ENCODE data around the gene FAM200B. TPM values are rescaled to one million over a fixed set of nuclear protein-coding genes. Genes with fewer than 3 reads are reported as not detected.

The FAM200B gene
- polyA plus RNA-seq, 2 of the 4 experiments (the other 2 are of a cell fraction), result 40.8 to 41.6 TPM

DNA sequence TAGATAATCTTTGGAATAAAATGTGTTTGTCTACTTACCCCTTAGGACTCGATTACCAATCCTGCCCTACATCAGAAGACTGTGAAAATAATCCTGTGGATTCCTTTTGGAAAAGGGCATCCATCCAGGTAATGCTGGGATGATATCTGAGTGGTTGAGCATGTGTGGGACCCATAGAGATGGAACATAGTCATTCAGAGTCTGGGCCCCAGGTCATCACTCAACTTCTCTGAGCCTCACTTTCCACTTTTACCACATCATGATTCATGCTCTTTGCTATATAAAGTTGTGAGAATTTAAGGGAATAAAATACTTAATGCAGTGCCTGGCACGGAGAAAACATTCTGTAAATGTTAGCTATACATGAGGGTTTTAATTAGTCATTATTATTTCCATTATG lies 30.1 kb downstream of the FAM200B start (continued):
- no peak for TF ChIP-seq TP53 (CRISPR knock-in tag; IDR thresholded peaks at IDR 0.05)

- POLR2A ChIA-PET, result no interaction called here
- Histone ChIP-seq H3K9me3 (no peaks in the 10 kb centered on the region), H3K27ac (no peak overlapping the region), H3K4me1 (no peaks in the 10 kb centered on the region), H3K4me2 (no peak overlapping the region), H3K4me3 (no peak overlapping the region)
- no peak for TF ChIP-seq ZC3H11A (IDR thresholded peaks at IDR 0.05)
- ATAC-seq (no peak), FAIRE-seq (no peak), DNase-seq (ENCODE audit: low read depth in 1 of 2, low spot score in 1 of 2) (no peak)
- WGBS (ENCODE audit: missing lambda C conversion rate), result 85% methylated on average over 1 of the region's 1 CpG
- CTCF ChIA-PET, result interaction anchor here (1.1 kb wide), 1 partner anchor 94 kb away, joined by 3 read pairs; no protein-coding TSS in a partner anchor
Observed at GRCh38 chr4:15712214-15712613, 30.6 kb downstream of the FAM200B start.

DNA sequence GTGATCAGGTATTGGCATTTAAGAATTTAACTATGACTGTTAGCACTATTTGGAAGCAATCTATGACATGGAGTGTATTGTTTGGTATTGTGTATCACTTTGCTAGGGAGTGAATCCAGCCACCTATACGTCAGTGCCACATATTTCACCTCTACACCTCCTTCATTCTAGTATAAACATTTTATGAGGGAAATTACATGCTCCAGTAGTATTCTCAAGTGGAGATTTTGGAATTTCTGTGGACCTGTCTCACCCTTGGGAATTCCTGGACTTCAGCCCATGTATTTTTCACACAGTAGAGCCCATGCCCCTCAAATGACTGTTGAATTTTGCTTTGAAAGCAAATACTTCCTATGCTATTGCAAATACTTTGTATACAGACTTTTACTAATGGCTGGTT lies 32.5 kb downstream of the FAM200B start:
- H3K4me1 ChIP-seq, result no peaks in the 10 kb centered on the region
- H3K4me2 ChIP-seq, result no peak overlapping the region
- no peak overlapping the region for H3K4me3 ChIP-seq
- no peak overlapping the region for H3K27ac ChIP-seq
- FAIRE-seq, result no peak
- no peak for TF ChIP-seq PBX3 (IDR thresholded peaks at IDR 0.05)
- TF ChIP-seq FOSB (CRISPR knock-in tag; IDR thresholded peaks at IDR 0.05), result no peak
- no peak for TF ChIP-seq BHLHE40 (IDR thresholded peaks at IDR 0.05; ENCODE audit: low read depth, low read length)
- TF ChIP-seq CEBPB (IDR thresholded peaks at IDR 0.05), result no peak
- TF ChIP-seq MAZ (IDR thresholded peaks at IDR 0.05; ENCODE audit: borderline replicate concordance, low read depth, low read length), result no peak
- no peak for DNase-seq (ENCODE audit: low read depth in 1 of 2, low spot score in 1 of 2)
- ChIA-PET POLR2A (no interaction called here), CTCF (no interaction called here)
- no peaks in the 10 kb centered on the region for H3K9me3 ChIP-seq
- 87% methylated on average over 1 of the region's 1 CpG for WGBS (ENCODE audit: missing lambda C conversion rate)
- ATAC-seq, result no peak

- WGBS (ENCODE audit: missing lambda C conversion rate), result 78% methylated on average over 8 of the region's 8 CpGs
- TF ChIP-seq JUNB (IDR thresholded peaks at IDR 0.05) (no peak), SMC3 (IDR thresholded peaks at IDR 0.05) (no peak), POLR2A (IDR thresholded peaks at IDR 0.05; ENCODE audit: low read length) (no peak), CTCF (IDR thresholded peaks at IDR 0.05) (no peak), MAZ (IDR thresholded peaks at IDR 0.05; ENCODE audit: borderline replicate concordance, low read depth, low read length) (no peak), RCOR1 (IDR thresholded peaks at IDR 0.05; ENCODE audit: low read depth, low read length) (no peak), EP300 (IDR thresholded peaks at IDR 0.05) (no peak), NR3C1 (IDR thresholded peaks at IDR 0.05) (no peak), HOXB13 (CRISPR knock-in tag; IDR thresholded peaks at IDR 0.05; ENCODE audit: low read depth) (no peak), CBX2 (IDR thresholded peaks at IDR 0.05; ENCODE audit: borderline replicate concordance, low read depth) (no peak), MYC (IDR thresholded peaks at IDR 0.05; ENCODE audit: borderline replicate concordance, low read length) (no peak), ESRRA (IDR thresholded peaks at IDR 0.05; ENCODE audit: borderline replicate concordance, low read length) (no peak), CBX8 (IDR thresholded peaks at IDR 0.05) (no peak), JUN (IDR thresholded peaks at IDR 0.05) (no peak), FOSL2 (IDR thresholded peaks at IDR 0.05) (no peak), FOSL2 (CRISPR knock-in tag; IDR thresholded peaks at IDR 0.05) (no peak), ZC3H11A (IDR thresholded peaks at IDR 0.05) (no peak)
- TF ChIP-seq, protein P1, sequence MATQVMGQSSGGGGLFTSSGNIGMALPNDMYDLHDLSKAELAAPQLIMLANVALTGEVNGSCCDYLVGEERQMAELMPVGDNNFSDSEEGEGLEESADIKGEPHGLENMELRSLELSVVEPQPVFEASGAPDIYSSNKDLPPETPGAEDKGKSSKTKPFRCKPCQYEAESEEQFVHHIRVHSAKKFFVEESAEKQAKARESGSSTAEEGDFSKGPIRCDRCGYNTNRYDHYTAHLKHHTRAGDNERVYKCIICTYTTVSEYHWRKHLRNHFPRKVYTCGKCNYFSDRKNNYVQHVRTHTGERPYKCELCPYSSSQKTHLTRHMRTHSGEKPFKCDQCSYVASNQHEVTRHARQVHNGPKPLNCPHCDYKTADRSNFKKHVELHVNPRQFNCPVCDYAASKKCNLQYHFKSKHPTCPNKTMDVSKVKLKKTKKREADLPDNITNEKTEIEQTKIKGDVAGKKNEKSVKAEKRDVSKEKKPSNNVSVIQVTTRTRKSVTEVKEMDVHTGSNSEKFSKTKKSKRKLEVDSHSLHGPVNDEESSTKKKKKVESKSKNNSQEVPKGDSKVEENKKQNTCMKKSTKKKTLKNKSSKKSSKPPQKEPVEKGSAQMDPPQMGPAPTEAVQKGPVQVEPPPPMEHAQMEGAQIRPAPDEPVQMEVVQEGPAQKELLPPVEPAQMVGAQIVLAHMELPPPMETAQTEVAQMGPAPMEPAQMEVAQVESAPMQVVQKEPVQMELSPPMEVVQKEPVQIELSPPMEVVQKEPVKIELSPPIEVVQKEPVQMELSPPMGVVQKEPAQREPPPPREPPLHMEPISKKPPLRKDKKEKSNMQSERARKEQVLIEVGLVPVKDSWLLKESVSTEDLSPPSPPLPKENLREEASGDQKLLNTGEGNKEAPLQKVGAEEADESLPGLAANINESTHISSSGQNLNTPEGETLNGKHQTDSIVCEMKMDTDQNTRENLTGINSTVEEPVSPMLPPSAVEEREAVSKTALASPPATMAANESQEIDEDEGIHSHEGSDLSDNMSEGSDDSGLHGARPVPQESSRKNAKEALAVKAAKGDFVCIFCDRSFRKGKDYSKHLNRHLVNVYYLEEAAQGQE (IDR thresholded peaks at IDR 0.05), result no peak
- TF ChIP-seq, protein P2, sequence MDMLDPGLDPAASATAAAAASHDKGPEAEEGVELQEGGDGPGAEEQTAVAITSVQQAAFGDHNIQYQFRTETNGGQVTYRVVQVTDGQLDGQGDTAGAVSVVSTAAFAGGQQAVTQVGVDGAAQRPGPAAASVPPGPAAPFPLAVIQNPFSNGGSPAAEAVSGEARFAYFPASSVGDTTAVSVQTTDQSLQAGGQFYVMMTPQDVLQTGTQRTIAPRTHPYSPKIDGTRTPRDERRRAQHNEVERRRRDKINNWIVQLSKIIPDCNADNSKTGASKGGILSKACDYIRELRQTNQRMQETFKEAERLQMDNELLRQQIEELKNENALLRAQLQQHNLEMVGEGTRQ (IDR thresholded peaks at IDR 0.05), result no peak
- no peak for ATAC-seq
- no peaks in the 10 kb centered on the region for H3K4me1 ChIP-seq
- no peak overlapping the region for H3K4me3 ChIP-seq
- H3K27ac ChIP-seq, result no peak overlapping the region
- no peak for FAIRE-seq
- no peak overlapping the region for H3K4me2 ChIP-seq
- ChIA-PET POLR2A (no interaction called here), CTCF (no interaction called here)
- no peaks in the 10 kb centered on the region for H3K9me3 ChIP-seq
- no peak for DNase-seq (ENCODE audit: low read depth in 1 of 2, low spot score in 1 of 2)
Observed at GRCh38 chr4:15714646-15715435, 33.2 kb downstream of the FAM200B start.
